ENCODE data around the gene CAPZB.

Gene CAPZB

GRCh38 chr1:19468397-19468956 lies 16.9 kb downstream of the CAPZB start:
- no peak for TF ChIP-seq POLR2A (IDR thresholded peaks at IDR 0.05; ENCODE audit: low read depth, low read length)
- no peak for DNase-seq (ENCODE audit: insufficient read length, low spot score)
- FAIRE-seq = no peak

DNA sequence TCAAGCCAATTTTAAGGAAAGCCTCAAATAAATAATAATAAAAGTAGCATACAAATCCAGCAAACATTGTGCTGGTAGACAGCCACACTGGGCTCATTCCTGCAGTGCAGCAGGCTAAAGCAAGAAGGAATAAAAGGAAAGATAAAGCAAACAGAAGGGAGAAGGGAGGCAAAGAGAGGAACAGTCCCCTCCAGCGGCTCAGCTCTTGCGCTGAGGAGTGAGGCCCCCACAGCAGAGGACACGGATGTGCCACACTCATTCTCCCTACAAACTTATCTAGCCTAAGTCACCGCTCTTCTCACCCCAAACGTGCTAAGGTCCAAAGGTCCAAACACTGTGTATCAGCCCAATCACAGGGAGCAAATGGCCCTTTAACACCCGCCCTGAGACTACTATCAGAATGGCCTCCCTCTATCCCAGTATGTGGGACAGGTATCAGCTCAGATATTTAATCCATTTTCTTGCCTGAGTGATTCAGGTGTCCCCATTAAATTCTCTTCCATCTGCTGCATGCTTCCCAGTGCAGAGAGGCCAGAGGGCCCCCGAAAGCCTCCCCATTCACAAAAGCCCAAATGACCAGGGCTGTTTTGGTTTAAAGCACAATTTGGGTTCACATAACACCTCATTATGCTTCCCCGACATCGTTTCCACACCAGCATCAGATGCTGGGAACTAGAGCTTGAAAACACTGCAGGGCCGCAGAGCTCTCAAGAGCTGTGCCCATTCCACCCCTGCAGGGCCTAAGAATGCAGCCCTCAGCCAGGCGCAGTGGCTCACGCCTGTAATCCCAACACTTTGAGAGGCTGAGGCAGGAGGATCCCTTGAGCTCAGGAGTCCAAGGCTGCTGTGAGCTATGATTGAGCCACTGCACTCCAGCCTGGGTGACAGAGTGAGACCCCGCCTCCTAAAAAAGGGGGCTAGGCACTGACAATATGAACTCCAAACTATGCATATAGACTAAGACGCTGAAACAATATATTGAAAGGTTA lies 17.8 kb downstream of the CAPZB start:
- TF ChIP-seq POLR2A (IDR thresholded peaks at IDR 0.05; ENCODE audit: low read depth, low read length) = no peak
- FAIRE-seq = no peak
- DNase-seq (ENCODE audit: insufficient read length, low spot score) = no peak

DNA sequence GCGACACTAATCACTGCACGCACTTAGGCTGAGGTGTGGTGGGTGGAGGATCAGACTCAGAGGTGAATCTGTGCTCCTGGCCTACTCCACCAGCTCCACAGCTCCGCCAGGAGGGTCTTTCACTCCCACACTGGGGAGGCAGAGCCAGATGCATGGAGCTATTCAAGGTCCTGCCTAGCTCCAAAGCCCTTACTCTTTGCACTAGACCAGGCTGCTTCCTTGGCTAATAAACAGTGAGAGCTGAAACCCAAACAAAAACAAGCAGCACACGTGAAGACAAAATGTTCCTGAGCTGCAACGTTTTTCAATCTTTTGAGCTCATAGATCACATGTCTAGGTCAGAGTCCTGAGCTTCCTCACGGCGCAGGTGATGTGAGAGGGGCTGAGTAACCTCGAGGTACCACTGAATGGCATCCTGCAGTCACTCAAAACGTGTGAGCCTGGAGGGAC lies 19.2 kb downstream of the CAPZB start:
- DNase-seq (ENCODE audit: insufficient read length, low spot score) (no peak), FAIRE-seq (no peak)

DNA sequence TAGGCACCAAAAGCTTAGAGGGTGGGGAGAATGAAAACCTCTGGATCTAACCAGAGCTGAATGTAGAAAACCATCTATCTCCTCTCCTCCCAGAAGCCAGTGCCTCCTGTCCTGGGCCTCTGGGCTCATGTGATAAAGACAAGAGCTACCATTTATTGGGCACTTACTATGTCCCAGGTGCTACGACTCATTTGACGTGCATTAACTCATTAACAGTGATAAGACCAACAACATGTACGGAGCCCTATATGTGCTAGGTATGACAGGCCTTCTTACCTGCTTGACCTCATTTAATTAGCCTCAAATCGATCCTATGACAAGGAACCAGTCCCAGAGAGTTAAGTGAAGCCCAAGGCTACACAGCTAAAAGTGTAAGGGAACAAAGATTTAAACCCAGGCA lies 19.7 kb downstream of the CAPZB start:
- TF ChIP-seq POLR2A (IDR thresholded peaks at IDR 0.05; ENCODE audit: low read depth, low read length) = no peak
- no peak for DNase-seq (ENCODE audit: insufficient read length, low spot score)
- FAIRE-seq = no peak

More for the DNA sequence above, 19.2 kb downstream of the CAPZB start:
- no peak for TF ChIP-seq POLR2A (IDR thresholded peaks at IDR 0.05; ENCODE audit: low read depth, low read length)

GRCh38 chr1:19465123-19465522 lies 20.2 kb downstream of the CAPZB start:
- TF ChIP-seq POLR2A (IDR thresholded peaks at IDR 0.05; ENCODE audit: low read depth, low read length) = no peak
- DNase-seq (ENCODE audit: insufficient read length, low spot score) (no peak), FAIRE-seq (no peak)

DNA sequence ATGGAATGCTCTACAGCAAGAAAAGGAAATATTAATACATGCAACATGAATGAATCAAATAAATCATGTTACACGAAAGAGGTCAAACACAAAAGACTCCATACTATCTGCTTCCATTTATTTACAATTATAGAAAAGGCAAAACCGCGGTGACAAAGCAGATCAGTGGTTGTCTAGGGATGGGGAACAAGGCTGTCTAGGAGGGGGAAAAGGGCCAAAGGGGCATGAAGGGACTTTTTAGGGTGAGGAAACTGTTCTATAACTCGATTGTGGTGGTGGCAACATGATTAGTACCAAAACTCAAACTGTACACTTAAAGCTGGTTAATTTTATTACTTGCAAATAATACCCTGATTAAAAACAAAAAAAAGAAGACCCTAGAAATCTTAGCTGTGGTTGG lies 20.6 kb downstream of the CAPZB start:
- DNase-seq (ENCODE audit: insufficient read length, low spot score) (no peak), FAIRE-seq (no peak)
- TF ChIP-seq POLR2A (IDR thresholded peaks at IDR 0.05; ENCODE audit: low read depth, low read length) = no peak

DNA sequence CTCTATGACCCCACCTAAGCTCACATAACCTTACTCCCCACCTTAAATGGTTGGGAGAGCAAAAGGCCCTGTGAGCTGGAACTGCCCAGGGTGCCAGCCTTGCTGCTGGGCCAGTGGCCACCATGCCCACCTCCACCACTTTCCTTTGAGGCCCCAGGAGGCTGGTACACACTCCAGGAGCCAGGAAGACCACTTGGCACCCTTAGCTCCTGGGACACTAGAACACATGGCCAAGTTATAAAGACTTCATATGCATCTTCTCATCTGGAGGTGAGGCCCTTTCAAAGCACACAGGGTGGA lies 21.9 kb downstream of the CAPZB start:
- FAIRE-seq = no peak
- TF ChIP-seq POLR2A (IDR thresholded peaks at IDR 0.05; ENCODE audit: low read depth, low read length) = no peak

GRCh38 chr1:19462781-19463503 lies 22.4 kb downstream of the CAPZB start:
- FAIRE-seq (no peak), DNase-seq (ENCODE audit: insufficient read length, low spot score) (no peak)

More for the DNA sequence above, 21.9 kb downstream of the CAPZB start:
- DNase-seq (ENCODE audit: insufficient read length, low spot score) = no peak

DNA sequence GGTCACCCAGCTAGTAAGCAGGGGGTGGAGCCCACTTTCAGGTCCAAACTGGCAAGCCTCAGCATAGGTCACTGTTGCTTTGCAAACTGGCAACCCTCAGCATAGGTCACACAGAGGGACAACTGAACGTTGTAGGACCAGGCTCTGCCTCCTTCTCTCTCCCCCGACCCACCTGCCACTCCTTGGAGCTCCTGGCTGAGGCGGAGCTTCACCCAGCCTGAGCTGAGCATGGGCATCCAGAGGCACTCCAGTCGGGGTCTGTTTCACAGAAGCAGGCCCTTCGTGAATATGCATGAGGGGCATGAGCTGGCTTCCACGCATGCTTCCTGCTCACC lies 24.2 kb downstream of the CAPZB start:
- no peak for DNase-seq (ENCODE audit: insufficient read length, low spot score)
- no peak for TF ChIP-seq POLR2A (IDR thresholded peaks at IDR 0.05; ENCODE audit: low read depth, low read length)
- no peak for FAIRE-seq

More at GRCh38 chr1:19462781-19463503, 22.4 kb downstream of the CAPZB start:
- no peak for TF ChIP-seq POLR2A (IDR thresholded peaks at IDR 0.05; ENCODE audit: low read depth, low read length)

DNA sequence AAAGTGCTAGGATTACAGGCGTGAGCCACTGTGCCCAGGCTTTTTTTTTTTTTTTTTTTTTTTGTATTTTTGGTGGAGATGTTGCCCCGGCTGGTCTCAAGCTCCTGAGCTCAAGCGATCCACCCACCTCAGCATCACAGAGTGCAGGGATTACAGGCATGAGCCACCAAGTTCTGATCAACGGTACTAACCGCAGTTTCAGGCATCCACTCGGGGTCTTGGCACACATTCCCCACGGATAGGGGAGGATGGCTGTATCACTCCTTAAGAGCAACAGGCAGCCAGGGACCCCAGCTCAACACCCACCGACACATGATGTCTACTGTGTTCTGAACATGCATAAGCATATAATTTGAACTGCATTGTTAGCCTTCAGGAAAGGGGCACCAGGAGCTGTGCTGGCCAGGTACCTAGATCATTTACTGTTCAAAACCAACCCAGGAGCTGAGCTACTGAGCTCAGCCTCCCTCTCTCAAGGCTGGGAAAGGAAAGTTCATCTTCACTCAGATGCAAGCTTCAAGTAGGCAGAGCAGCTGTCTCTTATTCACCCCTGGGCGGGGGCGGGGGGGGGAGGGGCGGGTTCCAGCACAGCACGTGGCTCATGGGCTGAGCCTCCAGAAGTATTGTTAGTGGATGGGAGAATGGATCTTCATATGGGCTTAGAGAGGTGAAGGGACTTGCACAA lies 24.7 kb downstream of the CAPZB start:
- TF ChIP-seq POLR2A (IDR thresholded peaks at IDR 0.05; ENCODE audit: low read depth, low read length) = no peak
- FAIRE-seq = no peak
- no peak for DNase-seq (ENCODE audit: insufficient read length, low spot score)

DNA sequence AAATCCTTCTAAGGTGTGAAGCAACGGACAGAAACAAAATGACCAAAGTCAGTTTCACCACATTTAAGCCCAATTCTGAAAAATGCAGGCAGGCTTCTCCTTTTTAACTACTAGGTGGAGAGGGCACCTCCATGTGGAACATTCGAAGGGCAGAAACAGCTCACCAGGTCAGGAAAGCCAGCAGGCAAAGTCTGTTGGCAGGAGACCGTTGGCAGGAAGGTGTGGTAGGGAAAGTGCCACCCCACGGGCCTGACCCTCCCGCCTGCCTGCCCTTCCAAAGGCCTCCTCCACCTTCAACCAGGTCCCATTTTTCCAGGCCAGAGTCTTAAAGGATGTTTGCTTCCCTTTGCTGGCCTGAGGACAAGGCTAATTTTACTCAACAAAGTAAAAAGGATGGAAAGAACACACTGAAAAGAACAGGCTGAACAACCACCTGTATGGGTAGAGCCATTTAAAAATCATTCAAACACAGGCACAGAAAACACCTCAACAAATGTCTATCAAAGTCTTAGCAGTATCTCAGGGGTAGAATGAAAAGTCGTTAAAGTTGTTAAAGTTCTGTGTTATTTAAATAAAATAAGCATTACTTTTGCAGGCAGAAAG lies 26.4 kb downstream of the CAPZB start:
- DNase-seq (ENCODE audit: insufficient read length, low spot score) (no peak), FAIRE-seq (no peak)
- TF ChIP-seq POLR2A (IDR thresholded peaks at IDR 0.05; ENCODE audit: low read depth, low read length) = no peak

- FAIRE-seq = no peak
- no peak for TF ChIP-seq POLR2A (IDR thresholded peaks at IDR 0.05; ENCODE audit: low read depth, low read length)
- DNase-seq (ENCODE audit: insufficient read length, low spot score) = no peak
These were observed 27.7 kb downstream of the CAPZB start for GRCh38 chr1:19457607-19458006.

GRCh38 chr1:19456968-19457441 lies 28.3 kb downstream of the CAPZB start:
- no peak for DNase-seq (ENCODE audit: insufficient read length, low spot score)
- no peak for TF ChIP-seq POLR2A (IDR thresholded peaks at IDR 0.05; ENCODE audit: low read depth, low read length)
- FAIRE-seq = no peak

Measured in H54 (cell line).